Neural progenitor cell (in vitro differentiated cells): ENCODE measurements around the gene B3GAT1. TPM values are rescaled to one million over a fixed set of nuclear protein-coding genes. Genes with fewer than 3 reads are reported as not detected.

Experiments used
- DNase-seq: peaks from one replicate; pipeline ENCODE4 v3.0.0-alpha.2; 2016; ENCODE audit warnings: low spot score
- H2AFZ ChIP-seq: fragments of 200-600 bp; sonication (generic); replicated peaks from 2 replicates; pipeline ENCODE4 v1.6.1; 2016; ENCODE audit warnings: antibody characterized with exemption
- H3F3A ChIP-seq: fragments of 200-600 bp; sonication (generic); 2 replicates; pipeline ENCODE4 v1.6.1; 2016; ENCODE audit warnings: antibody characterized with exemption, low read depth
- H3K27ac ChIP-seq: fragments of 200-600 bp; sonication (generic); 2 replicates; pipeline ENCODE4 v1.5.1; 2016; ENCODE audit warnings: mild to moderate bottlenecking
- H3K27me3 ChIP-seq: fragments of 200-600 bp; sonication (generic); 2 replicates; pipeline ENCODE4 v1.6.1; 2016; ENCODE audit warnings: mild to moderate bottlenecking, moderate library complexity
- H3K36me3 ChIP-seq: fragments of 200-600 bp; sonication (generic); 2 replicates; pipeline ENCODE4 v1.5.1; 2016
- H3K4me1 ChIP-seq: fragments of 200-600 bp; sonication (generic); 2 replicates; pipeline ENCODE4 v1.6.1; 2016; ENCODE audit warnings: mixed run types
- H3K4me2 ChIP-seq: fragments of 200-600 bp; sonication (generic); 2 replicates; pipeline ENCODE4 v1.6.1; 2016
- H3K4me3 ChIP-seq: fragments of 200-600 bp; sonication (generic); 2 replicates; pipeline ENCODE4 v1.5.1; 2016
- H3K79me2 ChIP-seq: fragments of 200-600 bp; sonication (generic); 2 replicates; pipeline ENCODE4 v1.6.1; 2016; ENCODE audit warnings: low read depth
- H3K9ac ChIP-seq: fragments of 200-600 bp; sonication (generic); 2 replicates; pipeline ENCODE4 v1.6.1; 2016
- H3K9me3 ChIP-seq: fragments of 200-600 bp; sonication (generic); 2 replicates; pipeline ENCODE4 v1.5.1; 2016; ENCODE audit warnings: low read depth
- H4K20me1 ChIP-seq: fragments of 200-600 bp; sonication (generic); 2 replicates; pipeline ENCODE4 v1.6.1; 2016; ENCODE audit warnings: low read depth
- H3K27ac Mint-ChIP-seq: 3 replicates; pipeline ENCODE4 v1.8.0; 2021; ENCODE audit warnings: mixed read lengths
- H3K27me3 Mint-ChIP-seq: 2 replicates; pipeline ENCODE4 v1.8.0; 2022; ENCODE audit warnings: low read depth, mild to moderate bottlenecking, inconsistent platforms, moderate library complexity, mixed read lengths; ENCODE audit not compliant: insufficient read depth
- H3K36me3 Mint-ChIP-seq: 3 replicates; pipeline ENCODE4 v1.8.0; 2021; ENCODE audit warnings: mixed read lengths
- H3K4me1 Mint-ChIP-seq: 3 replicates; pipeline ENCODE4 v1.8.0; 2021; ENCODE audit warnings: mixed read lengths
- H3K4me3 Mint-ChIP-seq: 3 replicates; pipeline ENCODE4 v1.8.0; 2021; ENCODE audit warnings: mild to moderate bottlenecking, moderate library complexity, mixed read lengths
- H3K9me3 Mint-ChIP-seq: 3 replicates; pipeline ENCODE4 v1.8.0; 2020; ENCODE audit warnings: mixed read lengths
- CTCF ChIP-seq: fragments of 200-600 bp; sonication (generic); IDR thresholded peaks from 2 replicates; pipeline ENCODE4 v1.5.1; 2017; ENCODE audit warnings: antibody characterized with exemption, mild to moderate bottlenecking
- EZH2 ChIP-seq: fragments of 200-600 bp; sonication (generic); IDR thresholded peaks from 2 replicates; pipeline ENCODE4 v1.6.1; 2017; ENCODE audit warnings: antibody characterized with exemption, mild to moderate bottlenecking, moderate library complexity
- EZH2phosphoT487 ChIP-seq: fragments of 200-600 bp; sonication (generic); IDR thresholded peaks from 2 replicates; pipeline ENCODE4 v1.6.1; 2017; ENCODE audit warnings: antibody characterized with exemption
- total RNA-seq: library from RNA; depleted of rRNA; stranded (reverse); fragments of >200 nt; gene quantifications from 2 replicates; pipeline ENCODE4 v1.2.3, GENCODE V29; 2015; ENCODE audit warnings: low replicate concordance

The B3GAT1 gene
- total RNA-seq, 1 donor from 2014 or later = 11.0 TPM

- Mint-ChIP-seq H3K27me3 (peaks cover 22% of the 10 kb centered on the region), H3K9me3 (peaks cover 6% of the 10 kb centered on the region), H3K27ac (no peak overlapping the region), H3K4me1 (peaks cover 22% of the 10 kb centered on the region), H3K4me3 (peak overlapping the region; percentile 85), H3K36me3 (peaks cover 10% of the 10 kb centered on the region)
- no peak for DNase-seq
- Histone ChIP-seq H2AFZ (no peak overlapping the region), H3K9me3 (no peaks in the 10 kb centered on the region), H3K79me2 (no peaks in the 10 kb centered on the region), H3K36me3 (no peaks in the 10 kb centered on the region), H3K4me3 (no peak overlapping the region), H3F3A (peaks cover 16% of the 10 kb centered on the region), H3K27me3 (peaks cover 75% of the 10 kb centered on the region), H3K4me2 (no peak overlapping the region), H3K9ac (no peak overlapping the region), H3K27ac (no peak overlapping the region), H3K4me1 (peaks cover 8% of the 10 kb centered on the region), H4K20me1 (peaks cover 14% of the 10 kb centered on the region)
- no peak for TF ChIP-seq EZH2phosphoT487
- no peak for TF ChIP-seq CTCF
- no peak for TF ChIP-seq EZH2
Measured at GRCh38 chr11:134333312-134333711, 78.7 kb downstream of the B3GAT1 start.

GRCh38 chr11:134332782-134333181 lies 79.3 kb downstream of the B3GAT1 start:
- H3K27me3 Mint-ChIP-seq = peaks cover 22% of the 10 kb centered on the region
- Histone ChIP-seq H3K36me3 (no peaks in the 10 kb centered on the region), H3K4me2 (peak overlapping the region; percentile 94), H3K9ac (no peak overlapping the region), H3K27me3 (peaks cover 75% of the 10 kb centered on the region), H2AFZ (no peak overlapping the region), H3K79me2 (no peaks in the 10 kb centered on the region), H3K27ac (no peak overlapping the region), H3K4me1 (peaks cover 8% of the 10 kb centered on the region), H4K20me1 (peaks cover 14% of the 10 kb centered on the region), H3F3A (peaks cover 16% of the 10 kb centered on the region), H3K9me3 (no peaks in the 10 kb centered on the region), H3K4me3 (peak overlapping the region; percentile 66)
- DNase-seq = no peak
- peaks cover 22% of the 10 kb centered on the region for H3K4me1 Mint-ChIP-seq
- TF ChIP-seq EZH2 (no peak), EZH2phosphoT487 (no peak), CTCF (no peak)
- H3K9me3 Mint-ChIP-seq = peaks cover 6% of the 10 kb centered on the region
- peak overlapping the region; percentile 85 for H3K4me3 Mint-ChIP-seq
- H3K36me3 Mint-ChIP-seq = peaks cover 10% of the 10 kb centered on the region
- no peak overlapping the region for H3K27ac Mint-ChIP-seq

- peak; percentile 75 for DNase-seq
- H3K4me1 ChIP-seq = peaks cover 8% of the 10 kb centered on the region
- Mint-ChIP-seq H3K9me3 (peaks cover 6% of the 10 kb centered on the region), H3K4me3 (peak overlapping the region; percentile 85), H3K36me3 (peaks cover 10% of the 10 kb centered on the region), H3K4me1 (peaks cover 22% of the 10 kb centered on the region), H3K27me3 (peaks cover 22% of the 10 kb centered on the region), H3K27ac (no peak overlapping the region)
- H3K4me2 ChIP-seq = peak overlapping the region; percentile 94
- peak overlapping the region; percentile 66 for H3K4me3 ChIP-seq
- H3K9ac ChIP-seq = no peak overlapping the region
- TF ChIP-seq EZH2phosphoT487 (no peak), EZH2 (no peak), CTCF (peak; percentile 28)
- H3K36me3 ChIP-seq = no peaks in the 10 kb centered on the region
- H3K27ac ChIP-seq = no peak overlapping the region
- H3K79me2 ChIP-seq = no peaks in the 10 kb centered on the region
- H3F3A ChIP-seq = peaks cover 16% of the 10 kb centered on the region
- peak overlapping the region; percentile 85 for H2AFZ ChIP-seq
- peaks cover 75% of the 10 kb centered on the region for H3K27me3 ChIP-seq
- H4K20me1 ChIP-seq = peaks cover 14% of the 10 kb centered on the region
- no peaks in the 10 kb centered on the region for H3K9me3 ChIP-seq
Measured at GRCh38 chr11:134332189-134332631, 79.8 kb downstream of the B3GAT1 start.
